GM19238 (cell line): ENCODE results near the gene GPHA2.
"Not testable (repeated sequence)": the region's sequence is repeated elsewhere in the genome, so short reads cannot be mapped to it uniquely, and the experiment has no call there.

ENCODE experiments used
- DNase-seq: peaks from one replicate; pipeline ENCODE4 v3.0.0; 2011; ENCODE audit warnings: low spot score; ENCODE audit not compliant: insufficient read length

Gene GPHA2

GRCh38 chr11:64935359-64936081 is at the start of gene GPHA2:
Gene GPHA2 (minus strand): TSS chr11:64935893. CDS start chr11:64935460, 433 bp downstream.
- no peak for DNase-seq

- not testable (repeated sequence) for DNase-seq
Measured at GRCh38 chr11:64983339-64983738, 47.6 kb upstream of the GPHA2 start.

- no peak for DNase-seq
Measured at GRCh38 chr11:64976651-64977050, 41.0 kb upstream of the GPHA2 start.

- DNase-seq: no peak
Measured at GRCh38 chr11:64974124-64974523, 38.4 kb upstream of the GPHA2 start.

GRCh38 chr11:64971421-64972233 is 35.9 kb upstream of the GPHA2 start, which contains the start of gene MAJIN:
Gene MAJIN (minus strand): TSS chr11:64972108. CDS start chr11:64959405, 12,703 bp downstream.
- DNase-seq: peak; percentile 63

- DNase-seq: no peak
Measured at GRCh38 chr11:64970731-64971151, 35.0 kb upstream of the GPHA2 start.

GRCh38 chr11:64969209-64969608 is 33.5 kb upstream of the GPHA2 start:
- no peak for DNase-seq

- DNase-seq: no peak
Measured at GRCh38 chr11:64967375-64967774, 31.7 kb upstream of the GPHA2 start.

GRCh38 chr11:64963072-64963631 is 27.5 kb upstream of the GPHA2 start:
- no peak for DNase-seq

- DNase-seq: no peak
Measured at GRCh38 chr11:64960719-64961118, 25.0 kb upstream of the GPHA2 start.

- DNase-seq: no peak
Measured at GRCh38 chr11:64959498-64959897, 23.8 kb upstream of the GPHA2 start.

- no peak for DNase-seq
Measured at GRCh38 chr11:64954201-64954600, 18.5 kb upstream of the GPHA2 start.

- DNase-seq: no peak
Measured at GRCh38 chr11:64951529-64951928, 15.8 kb upstream of the GPHA2 start.

- no peak for DNase-seq
Measured at GRCh38 chr11:64947208-64947814, 11.6 kb upstream of the GPHA2 start.

GRCh38 chr11:64936539-64936938 is 846 bp upstream of the GPHA2 start:
- DNase-seq: no peak

- no peak for DNase-seq
Measured at GRCh38 chr11:64934682-64935358, 873 bp downstream of the GPHA2 start.

- no peak for DNase-seq
Measured at GRCh38 chr11:64933935-64934681, 1.6 kb downstream of the GPHA2 start.

GRCh38 chr11:64933213-64933934 is 2.3 kb downstream of the GPHA2 start:
- DNase-seq: no peak

- DNase-seq: no peak
Measured at GRCh38 chr11:64932324-64932723, 3.4 kb downstream of the GPHA2 start.

- no peak for DNase-seq
Measured at GRCh38 chr11:64931290-64931689, 4.4 kb downstream of the GPHA2 start.
